ENCODE results near the gene SPATA25.

GRCh38 chr20:45899046-45899835 lies 11.8 kb upstream of the SPATA25 start:
- TF ChIP-seq POLR2AphosphoS5 (IDR thresholded peaks at IDR 0.05; ENCODE audit: insufficient read depth, low read depth, low read length) (no peak), MAX (IDR thresholded peaks at IDR 0.05; ENCODE audit: insufficient read depth, insufficient read length) (no peak), JUN (IDR thresholded peaks at IDR 0.05; ENCODE audit: borderline replicate concordance, insufficient read depth, insufficient read length, low read depth) (no peak), CTCF (IDR thresholded peaks at IDR 0.05; ENCODE audit: extremely low read depth in 1 of 2, insufficient read depth in 1 of 2, low read depth in 1 of 2, low read length in 2 of 2) (no peak), MYC (IDR thresholded peaks at IDR 0.05; ENCODE audit: low read depth, low read length) (no peak), POLR2A (IDR thresholded peaks at IDR 0.05; ENCODE audit: low read depth, low read length) (no peak), EZH2 (IDR thresholded peaks at IDR 0.05; ENCODE audit: borderline replicate concordance, low read depth, low read length, severe bottlenecking) (no peak), GATA2 (IDR thresholded peaks at IDR 0.05; ENCODE audit: insufficient read depth, insufficient read length, low read depth, low read length) (no peak)
